GM12878 (cell line): ENCODE measurements around the gene HMCN2. TPM values are rescaled to one million over a fixed set of nuclear protein-coding genes. Genes with fewer than 3 reads are reported as not detected.

Source experiments
- ATAC-seq: fragments of 200-7000 bp; cut with Tn5 transposase; 3 replicates; pipeline ENCODE4 v1.9.1; 2020; ENCODE audit warnings: mild to moderate bottlenecking, moderate library complexity
- BruUV-seq: library from RNA; stranded (reverse); fragments of 400-500 nt; replicated peaks from 2 replicates; lab custom pipeline; 2021; lab: Mats Ljungman, UMichigan
- CTCF ChIA-PET: fragments of 300-600 bp; sonication (Branson Sonifier 250); formaldehyde crosslinking; extraction: SDS; loops from one replicate; lab custom pipeline; 2021; ENCODE audit warnings: inconsistent platforms; lab: Yijun Ruan, JAX
- POLR2A ChIA-PET: fragments of 350-600 bp; formaldehyde crosslinking; extraction: SDS; loops from one replicate; lab custom pipeline; 2021; ENCODE audit warnings: inconsistent platforms; lab: Charles Lee
- RAD21 ChIA-PET: fragments of 300-600 bp; sonication (Branson Sonifier 250); formaldehyde crosslinking; loops from one replicate; lab custom pipeline; 2023; ENCODE audit warnings: antibody characterized with exemption; ENCODE audit not compliant: unreplicated experiment; lab: Charles Lee
- SMC1A ChIA-PET: fragments of 300-600 bp; sonication (Branson Sonifier 250); formaldehyde crosslinking; loops from one replicate; lab custom pipeline; 2023; ENCODE audit not compliant: unreplicated experiment, uncharacterized antibody; lab: Charles Lee
- DNase-seq: peaks from one replicate; pipeline ENCODE4 v3.0.0-alpha.2; 2011; ENCODE audit warnings: low read depth, low spot score
- FAIRE-seq: peaks from 3 replicates; lab custom pipeline; 2011; peaks lifted over from hg19 to GRCh38; lab: Jason Lieb, UNC
- H2AFZ ChIP-seq: 2 replicates; pipeline ENCODE4 v1.6.0; 2011; ENCODE audit warnings: low read depth, low read length, control low read depth; ENCODE audit not compliant: control insufficient read depth
- H3K27ac ChIP-seq: 2 replicates; pipeline ENCODE4 v1.5.1; 2011; ENCODE audit warnings: control low read depth; ENCODE audit not compliant: control insufficient read depth, insufficient read depth
- H3K27me3 ChIP-seq, 2 experiments: replicated peaks in 1 of 2; 2 replicates each; pipeline versions ENCODE4 v1.6.0 to v1.6.1; 2011; ENCODE audit warnings: low read length in 1 of 2; ENCODE audit not compliant: control insufficient read depth in 2 of 2, insufficient read depth in 2 of 2
- H3K36me3 ChIP-seq, 2 experiments: 2 replicates each; pipeline ENCODE4 v1.5.1; 2011; ENCODE audit warnings: low read length in 1 of 2; ENCODE audit not compliant: control insufficient read depth in 2 of 2, insufficient read depth in 2 of 2
- H3K4me1 ChIP-seq: 2 replicates; pipeline ENCODE4 v1.6.1; 2011; ENCODE audit warnings: mild to moderate bottlenecking, low read length, moderate library complexity, mixed read lengths; ENCODE audit not compliant: control insufficient read depth, insufficient read depth
- H3K4me2 ChIP-seq: 2 replicates; pipeline ENCODE4 v1.6.0; 2011; ENCODE audit warnings: control low read depth; ENCODE audit not compliant: control insufficient read depth, insufficient read depth
- H3K4me3 ChIP-seq: fragments of 200-600 bp; sonication (generic); 2 replicates; pipeline ENCODE4 v1.5.1; 2016
- H3K79me2 ChIP-seq: 2 replicates; pipeline ENCODE4 v1.6.0; 2011; ENCODE audit warnings: low read length; ENCODE audit not compliant: control insufficient read depth, insufficient read depth
- H3K9ac ChIP-seq: 2 replicates; pipeline ENCODE4 v1.8.0; 2011; ENCODE audit warnings: low read length, control low read depth, mixed read lengths; ENCODE audit not compliant: control insufficient read depth, insufficient read depth
- H3K9me3 ChIP-seq: replicated peaks from 3 replicates; pipeline ENCODE4 v1.5.1; 2011; ENCODE audit warnings: mild to moderate bottlenecking, low read length; ENCODE audit not compliant: control insufficient read depth, insufficient read depth
- H4K20me1 ChIP-seq: 2 replicates; pipeline ENCODE4 v1.6.0; 2011; ENCODE audit not compliant: control insufficient read depth, insufficient read depth
- ATF2 ChIP-seq: IDR thresholded peaks from 2 replicates; pipeline ENCODE4 v1.6.1; 2012; ENCODE audit warnings: low read length, inconsistent platforms
- BMI1 ChIP-seq: fragments of 450-650 bp; IDR thresholded peaks from 2 replicates; pipeline ENCODE4 v1.6.1; 2016; ENCODE audit warnings: mild to moderate bottlenecking, moderate library complexity, borderline replicate concordance
- E4F1 ChIP-seq: fragments of 450-650 bp; IDR thresholded peaks from 2 replicates; pipeline ENCODE4 v1.6.1; 2018; ENCODE audit warnings: borderline replicate concordance, mild to moderate bottlenecking; ENCODE audit not compliant: partially characterized antibody
- NFXL1 ChIP-seq: fragments of 450-650 bp; IDR thresholded peaks from 2 replicates; pipeline ENCODE4 v1.6.1; 2017; ENCODE audit warnings: antibody characterized with exemption, mild to moderate bottlenecking, borderline replicate concordance
- NFYA ChIP-seq: IDR thresholded peaks from 2 replicates; pipeline ENCODE4 v1.6.1; 2011; ENCODE audit warnings: low read depth, mild to moderate bottlenecking, low read length, improper control_type of control experiment, borderline replicate concordance
- RAD21 ChIP-seq: IDR thresholded peaks from 2 replicates; pipeline ENCODE4 v1.6.1; 2011; ENCODE audit warnings: mild to moderate bottlenecking, low read depth, low read length, moderate library complexity; ENCODE audit not compliant: insufficient read depth
- ZZZ3 ChIP-seq: IDR thresholded peaks from 2 replicates; pipeline ENCODE4 v1.6.1; 2011; ENCODE audit warnings: low read depth; ENCODE audit not compliant: control insufficient read depth, insufficient read length
- WGBS: methylation state at CpG from one replicate; pipeline ENCODE4 v1.1.6; 2016; ENCODE audit warnings: low lambda C conversion rate; ENCODE audit not compliant: insufficient replicate concordance, insufficient coverage; ENCODE audit errors: missing lambda C conversion rate; 5-methylcytosine and 5-hydroxymethylcytosine counted together
- in situ Hi-C: fragments of 300-500 bp; cut with MboI; formaldehyde crosslinking; loops from 9 replicates; pipeline ENCODE4 v1.14.3; 2018; ENCODE audit warnings: mixed read lengths
- intact Hi-C: fragments of 100-400 bp; cut with micrococcal nuclease; formaldehyde crosslinking; loops from one replicate; pipeline ENCODE4 v1.14.2; 2022; ENCODE audit not compliant: unreplicated experiment
- polyA plus RNA-seq, 11 experiments: library from polyadenylated mRNA; depleted of rRNA in 4 of 11; unstranded in 6 of 11; stranded (reverse) in 5 of 11; fragments of >200 nt; fragmentation: Nextera tagmentation in 4 of 11; fragmentation: Illumina TruSeq in 1 of 11; extraction: Ambion mirVana in 4 of 11; extraction: Trizol in 1 of 11; gene quantifications; 1 replicate in 1 of 11; 2 replicates in 10 of 11; pipeline versions ENCODE4 v1.2.1 to v1.2.3, GENCODE V29; 2011 to 2016; ENCODE audit warnings: inconsistent platforms in 2 of 11, missing spikeins in 2 of 11, low read depth in 1 of 11
- total RNA-seq, 4 experiments: library from RNA; depleted of rRNA in 3 of 4; stranded (reverse); fragments of >200 nt in 3 of 4; fragmentation: Illumina TruSeq in 1 of 4; extraction: Trizol in 1 of 4; gene quantifications; 2 replicates each; pipeline versions ENCODE4 v1.2.1 to v1.2.3, GENCODE V29; 2013 to 2021

The HMCN2 gene
- total and polyA plus RNA-seq, 10 of the 15 experiments (the other 5 are each of a cell fraction or from before 2014, with no cell fraction given), result 0.04 TPM; not detected in 9

GRCh38 chr9:130289711-130290241 is 24.2 kb downstream of the HMCN2 start:
- Histone ChIP-seq H3K27me3 (peaks cover 1 to 3% of the 10 kb centered on the region in 2 experiments; a peak in 2 of 4 replicates), H3K4me1 (no peaks in the 10 kb centered on the region), H2AFZ (no peak overlapping the region), H3K36me3 (no peaks in the 10 kb centered on the region), H3K9me3 (no peaks in the 10 kb centered on the region), H4K20me1 (no peaks in the 10 kb centered on the region), H3K9ac (no peak overlapping the region), H3K4me3 (no peak overlapping the region), H3K4me2 (no peak overlapping the region), H3K27ac (no peak overlapping the region), H3K79me2 (no peaks in the 10 kb centered on the region)
- in situ Hi-C loops, result no loop called here
- 20% methylated on average over 12 of the region's 12 CpGs for WGBS
- no peak for DNase-seq
- no TSS peak for BruUV-seq
- FAIRE-seq, result no peak
- CTCF ChIA-PET, result no interaction called here
- TF ChIP-seq RAD21 (no peak), BMI1 (no peak), ATF2 (no peak), ZZZ3 (no peak), NFYA (no peak), NFXL1 (no peak), E4F1 (no peak)
- RAD21 ChIA-PET, result no interaction called here
- POLR2A ChIA-PET, result no interaction called here
- no peak for ATAC-seq
- SMC1A ChIA-PET, result no interaction called here
- intact Hi-C loops, result no loop called here
